Smooth muscle cell (in vitro differentiated cells): ENCODE measurements around the gene LILRA1. TPM values are rescaled to one million over a fixed set of nuclear protein-coding genes. Genes with fewer than 3 reads are reported as not detected.
"Not testable (repeated sequence)": the region's sequence is repeated elsewhere in the genome, so short reads cannot be mapped to it uniquely, and the experiment has no call there.

ENCODE experiments used
- DNase-seq: peaks from one replicate; lab custom pipeline; 2025; ENCODE audit not compliant: unreplicated experiment; lab: John Stamatoyannopoulos, UW
- H2AFZ ChIP-seq: fragments of 200-600 bp; sonication (generic); 2 replicates; pipeline ENCODE4 v1.6.0; 2016; ENCODE audit warnings: antibody characterized with exemption, low read depth, mild to moderate bottlenecking
- H3F3A ChIP-seq: fragments of 200-600 bp; sonication (generic); 2 replicates; pipeline ENCODE4 v1.6.0; 2017; ENCODE audit warnings: antibody characterized with exemption, low read depth
- H3K27ac ChIP-seq: fragments of 200-600 bp; sonication (generic); 2 replicates; pipeline ENCODE4 v1.5.1; 2016; ENCODE audit warnings: low read depth, mild to moderate bottlenecking
- H3K27me3 ChIP-seq: fragments of 200-600 bp; sonication (generic); 2 replicates; pipeline ENCODE4 v1.6.1; 2016; ENCODE audit warnings: low read depth, mild to moderate bottlenecking
- H3K36me3 ChIP-seq: fragments of 200-600 bp; sonication (generic); 2 replicates; pipeline ENCODE4 v1.5.1; 2016; ENCODE audit warnings: low read depth
- H3K4me1 ChIP-seq: fragments of 200-600 bp; sonication (generic); 2 replicates; pipeline ENCODE4 v1.5.1; 2016; ENCODE audit warnings: low read depth
- H3K4me2 ChIP-seq: fragments of 200-600 bp; sonication (generic); 2 replicates; pipeline ENCODE4 v1.6.0; 2016; ENCODE audit warnings: mild to moderate bottlenecking
- H3K4me3 ChIP-seq: fragments of 200-600 bp; sonication (generic); 2 replicates; pipeline ENCODE4 v1.5.1; 2016; ENCODE audit warnings: mild to moderate bottlenecking
- H3K79me2 ChIP-seq: fragments of 200-600 bp; sonication (generic); 2 replicates; pipeline ENCODE4 v1.6.0; 2016; ENCODE audit warnings: low read depth, mild to moderate bottlenecking
- H3K9ac ChIP-seq: fragments of 200-600 bp; sonication (generic); 2 replicates; pipeline ENCODE4 v1.6.0; 2016; ENCODE audit warnings: low read depth
- H3K9me3 ChIP-seq: fragments of 200-600 bp; sonication (generic); replicated peaks from 2 replicates; pipeline ENCODE4 v1.5.1; 2016; ENCODE audit warnings: low read depth
- H4K20me1 ChIP-seq: fragments of 200-600 bp; sonication (generic); 2 replicates; pipeline ENCODE4 v1.6.0; 2016; ENCODE audit warnings: low read depth
- WGBS: methylation state at CpG from one replicate; pipeline ENCODE4 v1.1.7; 2016; ENCODE audit warnings: low lambda C conversion rate; 5-methylcytosine and 5-hydroxymethylcytosine counted together
- polyA plus RNA-seq: library from polyadenylated mRNA; unstranded; fragments of >200 nt; fragmentation: Nextera tagmentation; extraction: Ambion mirVana; gene quantifications from 2 replicates; pipeline ENCODE4 v1.2.1, GENCODE V29; 2016
- total RNA-seq: library from RNA; depleted of rRNA; stranded (reverse); fragments of >200 nt; gene quantifications from 2 replicates; pipeline ENCODE4 v1.2.3, GENCODE V29; 2014
- TF ChIP-seq, protein P1 (sequence below): fragments of 200-600 bp; sonication (generic); IDR thresholded peaks from 2 replicates; pipeline ENCODE4 v1.5.1; 2017; ENCODE audit warnings: borderline replicate concordance, mild to moderate bottlenecking, antibody characterized with exemption; ENCODE audit not compliant: insufficient read depth, poor library complexity, severe bottlenecking

The LILRA1 gene
- total and polyA plus RNA-seq, 2 experiments from 2014 or later = not detected

DNA sequence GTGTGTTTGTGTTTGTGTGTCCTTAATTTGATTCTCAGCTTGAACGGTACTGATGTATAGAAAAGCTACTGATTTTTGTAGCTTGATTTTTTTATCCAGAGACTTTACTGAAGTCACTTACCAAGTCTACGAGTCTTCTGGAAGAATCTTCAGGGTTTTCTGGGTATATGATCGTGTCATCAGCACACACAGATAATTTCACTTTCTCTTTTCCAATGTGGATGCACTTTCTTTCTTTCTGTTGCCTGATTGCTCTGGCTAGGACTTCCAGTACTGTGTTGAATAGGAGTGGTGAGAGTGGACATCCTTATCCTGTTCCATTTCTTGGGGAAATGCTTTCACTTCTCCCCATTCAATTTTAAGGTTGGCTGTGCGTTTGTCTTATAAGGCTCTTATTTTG lies 29.0 kb downstream of the LILRA1 start:
- WGBS = 44% methylated on average over 4 of the region's 4 CpGs
- H3K27ac ChIP-seq = no peak overlapping the region
- no peak for DNase-seq
- H3K79me2 ChIP-seq = no peaks in the 10 kb centered on the region
- no peaks in the 10 kb centered on the region for H3K36me3 ChIP-seq
- H4K20me1 ChIP-seq = no peaks in the 10 kb centered on the region
- H3K4me2 ChIP-seq = no peak overlapping the region
- no peaks in the 10 kb centered on the region for H3F3A ChIP-seq
- no peaks in the 10 kb centered on the region for H3K4me1 ChIP-seq
- no peaks in the 10 kb centered on the region for H3K27me3 ChIP-seq
- TF ChIP-seq, protein P1, sequence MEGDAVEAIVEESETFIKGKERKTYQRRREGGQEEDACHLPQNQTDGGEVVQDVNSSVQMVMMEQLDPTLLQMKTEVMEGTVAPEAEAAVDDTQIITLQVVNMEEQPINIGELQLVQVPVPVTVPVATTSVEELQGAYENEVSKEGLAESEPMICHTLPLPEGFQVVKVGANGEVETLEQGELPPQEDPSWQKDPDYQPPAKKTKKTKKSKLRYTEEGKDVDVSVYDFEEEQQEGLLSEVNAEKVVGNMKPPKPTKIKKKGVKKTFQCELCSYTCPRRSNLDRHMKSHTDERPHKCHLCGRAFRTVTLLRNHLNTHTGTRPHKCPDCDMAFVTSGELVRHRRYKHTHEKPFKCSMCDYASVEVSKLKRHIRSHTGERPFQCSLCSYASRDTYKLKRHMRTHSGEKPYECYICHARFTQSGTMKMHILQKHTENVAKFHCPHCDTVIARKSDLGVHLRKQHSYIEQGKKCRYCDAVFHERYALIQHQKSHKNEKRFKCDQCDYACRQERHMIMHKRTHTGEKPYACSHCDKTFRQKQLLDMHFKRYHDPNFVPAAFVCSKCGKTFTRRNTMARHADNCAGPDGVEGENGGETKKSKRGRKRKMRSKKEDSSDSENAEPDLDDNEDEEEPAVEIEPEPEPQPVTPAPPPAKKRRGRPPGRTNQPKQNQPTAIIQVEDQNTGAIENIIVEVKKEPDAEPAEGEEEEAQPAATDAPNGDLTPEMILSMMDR = no peak
- H3K4me3 ChIP-seq = no peak overlapping the region
- H3K9me3 ChIP-seq = peaks cover 3% of the 10 kb centered on the region
- no peak overlapping the region for H3K9ac ChIP-seq
- H2AFZ ChIP-seq = no peak overlapping the region

DNA sequence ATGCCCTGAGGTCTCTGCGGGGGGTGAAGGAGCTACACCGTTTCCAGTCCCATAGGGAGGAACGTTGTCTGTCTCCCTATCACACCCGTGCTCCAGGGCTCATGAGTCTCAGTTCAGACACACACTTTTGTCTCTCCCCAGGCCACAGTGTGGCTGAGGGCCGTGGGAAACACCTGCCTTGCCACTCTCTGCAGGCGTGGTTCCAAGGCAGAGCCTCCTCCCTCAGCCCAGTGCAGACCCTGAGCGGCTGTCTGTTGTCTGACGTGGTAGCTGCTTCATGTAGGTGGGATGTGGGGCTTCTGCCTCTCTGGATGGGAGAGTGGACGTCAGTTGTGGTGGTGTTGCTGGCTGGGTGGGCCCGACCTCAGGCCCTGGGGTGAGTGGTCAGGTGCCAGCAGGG lies 30.8 kb downstream of the LILRA1 start:
- H3K4me2 ChIP-seq, H3K27ac ChIP-seq, DNase-seq, H3K79me2 ChIP-seq, H3K4me3 ChIP-seq, H3F3A ChIP-seq, H2AFZ ChIP-seq, H3K9ac ChIP-seq, H3K4me1 ChIP-seq, H3K27me3 ChIP-seq, H3K36me3 ChIP-seq, H3K9me3 ChIP-seq, H4K20me1 ChIP-seq: not testable (repeated sequence)
- 68% methylated on average over 10 of the region's 10 CpGs for WGBS

DNA sequence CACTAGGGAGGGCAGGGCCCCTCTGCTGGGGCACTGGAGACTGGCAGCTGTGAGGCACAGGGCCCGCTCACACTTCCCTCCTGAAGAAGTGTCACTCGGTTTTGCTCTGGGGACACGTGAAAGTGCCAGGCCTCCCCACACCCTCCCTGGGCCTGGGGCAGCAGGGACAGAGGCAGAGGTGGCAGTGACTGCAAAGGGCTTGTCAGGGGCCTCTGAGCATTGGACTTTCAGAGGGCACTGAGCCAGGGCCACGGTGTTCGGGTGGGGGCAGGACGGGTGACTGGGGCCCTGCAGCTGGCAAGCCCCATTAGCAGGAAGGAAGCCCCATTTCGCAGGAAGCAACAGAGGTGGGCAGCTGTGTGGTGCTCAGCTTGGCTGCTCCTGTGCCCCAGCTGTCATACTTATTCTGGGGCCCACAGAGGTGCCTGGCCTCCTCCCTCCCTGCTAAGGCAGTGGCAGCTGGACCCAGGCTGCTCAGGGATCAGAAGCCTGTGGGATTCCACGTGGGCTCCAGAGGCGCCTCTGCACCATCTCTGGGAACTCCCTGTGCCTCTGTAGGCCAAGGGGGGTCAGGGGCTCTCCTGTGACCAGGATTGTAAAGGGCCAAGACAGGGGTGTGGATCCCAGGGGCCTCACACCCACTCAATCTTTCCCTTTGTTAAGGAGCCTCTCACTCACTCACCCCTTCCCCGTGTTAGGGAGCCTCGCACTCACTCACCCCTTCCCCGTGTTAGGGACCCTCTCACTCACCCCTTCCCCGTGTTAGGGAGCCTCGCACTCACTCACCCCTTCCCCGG lies 31.7 kb downstream of the LILRA1 start:
- H3K27ac ChIP-seq, H3K4me1 ChIP-seq, DNase-seq, H3F3A ChIP-seq, H2AFZ ChIP-seq, H3K9me3 ChIP-seq, H3K79me2 ChIP-seq, H3K4me2 ChIP-seq, H3K27me3 ChIP-seq, H3K9ac ChIP-seq, H4K20me1 ChIP-seq, H3K4me3 ChIP-seq, H3K36me3 ChIP-seq: not testable (repeated sequence)
- 72% methylated on average over 8 of the region's 15 CpGs for WGBS

DNA sequence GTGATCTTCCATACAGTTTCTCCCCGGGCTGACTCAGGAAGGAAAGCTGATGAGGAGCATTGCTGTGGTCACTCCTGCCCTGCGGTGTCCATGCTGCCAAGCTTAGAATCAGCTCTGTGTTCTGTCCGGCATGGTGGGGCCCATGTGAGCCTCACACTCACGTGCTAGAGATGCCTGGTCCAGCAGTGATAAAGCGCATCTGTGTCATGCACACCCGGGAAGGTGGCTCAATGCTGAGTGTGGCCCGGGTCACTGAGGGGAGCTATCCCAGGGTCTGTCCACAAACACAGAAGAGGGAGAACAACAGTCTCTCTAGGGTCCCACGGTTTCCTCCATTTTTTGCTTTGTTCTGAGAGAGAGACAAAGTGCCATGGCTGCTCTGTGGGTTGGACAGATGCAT lies 33.3 kb downstream of the LILRA1 start:
- WGBS = 62% methylated on average over 8 of the region's 8 CpGs

DNA sequence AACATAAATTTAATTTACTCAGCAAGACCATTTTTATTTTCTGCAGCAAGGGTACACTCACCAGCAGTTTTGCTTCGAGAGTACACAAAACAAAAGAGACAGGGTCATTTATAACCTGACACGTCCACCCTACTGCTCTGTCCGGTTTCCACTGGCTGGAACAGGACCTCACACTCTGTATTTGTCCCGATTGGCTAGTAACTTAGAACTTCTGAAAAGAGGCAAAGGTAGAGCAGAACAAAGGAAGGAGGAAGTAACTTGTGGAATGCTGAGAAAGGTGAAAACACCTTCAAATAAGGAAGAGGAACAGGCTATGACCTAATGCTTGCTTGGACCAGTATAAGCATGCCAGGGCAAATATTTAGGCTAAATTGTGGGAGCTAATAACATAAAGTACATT lies 34.5 kb downstream of the LILRA1 start:
- H3K4me2 ChIP-seq, DNase-seq, H3K36me3 ChIP-seq, H3K9me3 ChIP-seq, H3K4me1 ChIP-seq, H2AFZ ChIP-seq, H4K20me1 ChIP-seq, H3K27ac ChIP-seq, H3K9ac ChIP-seq, H3K27me3 ChIP-seq, H3F3A ChIP-seq, H3K79me2 ChIP-seq, H3K4me3 ChIP-seq: not testable (repeated sequence)
- 56% methylated on average over 4 of the region's 4 CpGs for WGBS

More for the DNA sequence above, 33.3 kb downstream of the LILRA1 start:
- Histone ChIP-seq H3K9me3 (no peaks in the 10 kb centered on the region), H3K4me3 (no peak overlapping the region), H3K27ac (no peak overlapping the region), H3K9ac (no peak overlapping the region), H3K36me3 (no peaks in the 10 kb centered on the region), H3K79me2 (no peaks in the 10 kb centered on the region), H3K27me3 (no peaks in the 10 kb centered on the region), H2AFZ (no peak overlapping the region), H3K4me2 (no peak overlapping the region), H4K20me1 (no peaks in the 10 kb centered on the region), H3F3A (no peaks in the 10 kb centered on the region), H3K4me1 (no peaks in the 10 kb centered on the region)
- no peak for DNase-seq
- TF ChIP-seq, protein P1 = no peak

DNA sequence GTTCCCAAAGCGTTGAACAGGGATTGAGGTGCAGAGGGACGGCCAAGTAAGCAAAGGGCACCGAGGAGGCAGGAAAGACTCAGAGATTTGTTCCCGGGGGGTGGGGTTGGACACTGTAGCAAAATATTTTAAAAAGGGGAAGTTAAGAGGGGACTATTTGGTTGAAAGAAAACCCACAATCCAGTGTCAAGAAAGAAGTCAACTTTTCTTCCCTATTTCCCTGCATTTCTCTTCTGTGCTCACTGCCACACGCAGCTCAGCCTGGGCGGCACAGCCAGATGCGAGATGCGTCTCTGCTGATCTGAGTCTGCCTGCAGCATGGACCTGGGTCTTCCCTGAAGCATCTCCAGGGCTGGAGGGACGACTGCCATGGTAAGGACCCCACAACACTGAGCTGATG lies 36.8 kb downstream of the LILRA1 start, which contains the start of gene LILRB1:
Gene LILRB1 (plus strand): TSS at position 223 of the 400 bp plus-strand sequence. CDS start 590 bp downstream, outside the sequence.
- H3K9me3 ChIP-seq, H2AFZ ChIP-seq, H3K36me3 ChIP-seq, H3K4me2 ChIP-seq, H4K20me1 ChIP-seq, H3K27me3 ChIP-seq, H3F3A ChIP-seq, H3K4me3 ChIP-seq, H3K27ac ChIP-seq, H3K9ac ChIP-seq, DNase-seq, H3K4me1 ChIP-seq, H3K79me2 ChIP-seq: not testable (repeated sequence)
- WGBS = 79% methylated on average over 9 of the region's 9 CpGs
